Smooth muscle cell (in vitro differentiated cells): Measurements from ENCODE around the gene SUGCT. TPM values are rescaled to one million over a fixed set of nuclear protein-coding genes. Genes with fewer than 3 reads are reported as not detected.

ENCODE experiments used
- DNase-seq: peaks from one replicate; lab custom pipeline; 2025; ENCODE audit not compliant: unreplicated experiment; lab: John Stamatoyannopoulos, UW
- H2AFZ ChIP-seq: fragments of 200-600 bp; sonication (generic); 2 replicates; pipeline ENCODE4 v1.6.0; 2016; ENCODE audit warnings: antibody characterized with exemption, low read depth, mild to moderate bottlenecking
- H3F3A ChIP-seq: fragments of 200-600 bp; sonication (generic); 2 replicates; pipeline ENCODE4 v1.6.0; 2017; ENCODE audit warnings: antibody characterized with exemption, low read depth
- H3K27ac ChIP-seq: fragments of 200-600 bp; sonication (generic); 2 replicates; pipeline ENCODE4 v1.5.1; 2016; ENCODE audit warnings: low read depth, mild to moderate bottlenecking
- H3K27me3 ChIP-seq: fragments of 200-600 bp; sonication (generic); 2 replicates; pipeline ENCODE4 v1.6.1; 2016; ENCODE audit warnings: low read depth, mild to moderate bottlenecking
- H3K36me3 ChIP-seq: fragments of 200-600 bp; sonication (generic); 2 replicates; pipeline ENCODE4 v1.5.1; 2016; ENCODE audit warnings: low read depth
- H3K4me1 ChIP-seq: fragments of 200-600 bp; sonication (generic); 2 replicates; pipeline ENCODE4 v1.5.1; 2016; ENCODE audit warnings: low read depth
- H3K4me2 ChIP-seq: fragments of 200-600 bp; sonication (generic); 2 replicates; pipeline ENCODE4 v1.6.0; 2016; ENCODE audit warnings: mild to moderate bottlenecking
- H3K4me3 ChIP-seq: fragments of 200-600 bp; sonication (generic); 2 replicates; pipeline ENCODE4 v1.5.1; 2016; ENCODE audit warnings: mild to moderate bottlenecking
- H3K79me2 ChIP-seq: fragments of 200-600 bp; sonication (generic); 2 replicates; pipeline ENCODE4 v1.6.0; 2016; ENCODE audit warnings: low read depth, mild to moderate bottlenecking
- H3K9ac ChIP-seq: fragments of 200-600 bp; sonication (generic); 2 replicates; pipeline ENCODE4 v1.6.0; 2016; ENCODE audit warnings: low read depth
- H3K9me3 ChIP-seq: fragments of 200-600 bp; sonication (generic); replicated peaks from 2 replicates; pipeline ENCODE4 v1.5.1; 2016; ENCODE audit warnings: low read depth
- H4K20me1 ChIP-seq: fragments of 200-600 bp; sonication (generic); 2 replicates; pipeline ENCODE4 v1.6.0; 2016; ENCODE audit warnings: low read depth
- CTCF ChIP-seq: fragments of 200-600 bp; sonication (generic); IDR thresholded peaks from 2 replicates; pipeline ENCODE4 v1.5.1; 2017; ENCODE audit warnings: borderline replicate concordance, mild to moderate bottlenecking, antibody characterized with exemption; ENCODE audit not compliant: insufficient read depth, poor library complexity, severe bottlenecking
- WGBS: methylation state at CpG from one replicate; pipeline ENCODE4 v1.1.7; 2016; ENCODE audit warnings: low lambda C conversion rate; 5-methylcytosine and 5-hydroxymethylcytosine counted together
- polyA plus RNA-seq: library from polyadenylated mRNA; unstranded; fragments of >200 nt; fragmentation: Nextera tagmentation; extraction: Ambion mirVana; gene quantifications from 2 replicates; pipeline ENCODE4 v1.2.1, GENCODE V29; 2016
- total RNA-seq: library from RNA; depleted of rRNA; stranded (reverse); fragments of >200 nt; gene quantifications from 2 replicates; pipeline ENCODE4 v1.2.3, GENCODE V29; 2014

SUGCT gene
- total and polyA plus RNA-seq, 2 experiments from 2014 or later = 16.9 to 65.8 TPM

GRCh38 chr7:40879941-40880543 lies 745.2 kb downstream of the SUGCT start:
- Histone ChIP-seq H3K9me3 (no peaks in the 10 kb centered on the region), H3F3A (no peaks in the 10 kb centered on the region), H2AFZ (no peak overlapping the region), H3K27ac (no peak overlapping the region), H3K4me2 (no peak overlapping the region), H3K4me3 (no peak overlapping the region), H3K4me1 (no peaks in the 10 kb centered on the region), H3K27me3 (no peaks in the 10 kb centered on the region), H3K79me2 (no peaks in the 10 kb centered on the region), H3K36me3 (no peaks in the 10 kb centered on the region), H4K20me1 (no peaks in the 10 kb centered on the region), H3K9ac (no peak overlapping the region)
- 68% methylated on average over 1 of the region's 1 CpG for WGBS
- DNase-seq = no peak
- TF ChIP-seq CTCF = no peak

GRCh38 chr7:40880581-40880980 lies 745.8 kb downstream of the SUGCT start:
- Histone ChIP-seq H3K9me3 (no peaks in the 10 kb centered on the region), H3K27me3 (no peaks in the 10 kb centered on the region), H3K4me1 (no peaks in the 10 kb centered on the region), H3K27ac (no peak overlapping the region), H3F3A (no peaks in the 10 kb centered on the region), H3K79me2 (no peaks in the 10 kb centered on the region), H4K20me1 (no peaks in the 10 kb centered on the region), H3K4me3 (no peak overlapping the region), H3K9ac (no peak overlapping the region), H2AFZ (no peak overlapping the region), H3K36me3 (no peaks in the 10 kb centered on the region), H3K4me2 (no peak overlapping the region)
- DNase-seq = no peak
- WGBS = 0% methylated on average over 1 of the region's 1 CpG
- no peak for TF ChIP-seq CTCF

GRCh38 chr7:40881405-40881926 lies 746.7 kb downstream of the SUGCT start:
- Histone ChIP-seq H3K4me3 (no peak overlapping the region), H3F3A (no peaks in the 10 kb centered on the region), H3K9me3 (no peaks in the 10 kb centered on the region), H3K4me1 (no peaks in the 10 kb centered on the region), H3K9ac (no peak overlapping the region), H3K79me2 (no peaks in the 10 kb centered on the region), H3K27me3 (no peaks in the 10 kb centered on the region), H3K27ac (no peak overlapping the region), H2AFZ (no peak overlapping the region), H3K4me2 (no peak overlapping the region), H3K36me3 (no peaks in the 10 kb centered on the region), H4K20me1 (no peaks in the 10 kb centered on the region)
- DNase-seq = no peak
- TF ChIP-seq CTCF = no peak
- WGBS = 63% methylated on average over 2 of the region's 2 CpGs

GRCh38 chr7:40882071-40882658 lies 747.4 kb downstream of the SUGCT start:
- no peaks in the 10 kb centered on the region for H3K36me3 ChIP-seq
- DNase-seq = no peak
- no peak overlapping the region for H3K4me3 ChIP-seq
- no peaks in the 10 kb centered on the region for H3K79me2 ChIP-seq
- no peak overlapping the region for H3K4me2 ChIP-seq
- no peaks in the 10 kb centered on the region for H3F3A ChIP-seq
- no peak for TF ChIP-seq CTCF
- no peaks in the 10 kb centered on the region for H3K4me1 ChIP-seq
- H3K9me3 ChIP-seq = no peaks in the 10 kb centered on the region
- H3K9ac ChIP-seq = no peak overlapping the region
- no peaks in the 10 kb centered on the region for H3K27me3 ChIP-seq
- H2AFZ ChIP-seq = no peak overlapping the region
- H4K20me1 ChIP-seq = no peaks in the 10 kb centered on the region
- H3K27ac ChIP-seq = no peak overlapping the region
